Large intestine (tissue), 3 donors: ENCODE results near the gene OSGIN1. TPM values are rescaled to one million over a fixed set of nuclear protein-coding genes. Genes with fewer than 3 reads are reported as not detected.

Source experiments
- DNase-seq, 2 donors: peaks; one replicate each; pipeline versions ENCODE4 v3.0.0 to v3.0.0-alpha.2; 2013
- H3K27ac ChIP-seq: one replicate; pipeline ENCODE4 v1.5.1; 2013; ENCODE audit warnings: low read length
- H3K27me3 ChIP-seq: 2 replicates; pipeline ENCODE4 v1.6.1; 2013; ENCODE audit warnings: low read length; ENCODE audit not compliant: control insufficient read depth, insufficient read depth
- H3K36me3 ChIP-seq: 2 replicates; pipeline ENCODE4 v1.6.1; 2013; ENCODE audit warnings: low read length; ENCODE audit not compliant: control insufficient read depth, insufficient read depth
- H3K4me1 ChIP-seq: one replicate; pipeline ENCODE4 v1.6.1; 2013; ENCODE audit warnings: low read length; ENCODE audit not compliant: control insufficient read depth, insufficient read depth
- H3K4me3 ChIP-seq: one replicate; pipeline ENCODE4 v1.5.1; 2013; ENCODE audit warnings: low read length
- H3K9me3 ChIP-seq: one replicate; pipeline ENCODE4 v1.6.1; 2013; ENCODE audit warnings: mild to moderate bottlenecking, low read depth, low read length, moderate library complexity; ENCODE audit not compliant: control insufficient read depth
- WGBS: methylation state at CpG from one replicate; pipeline ENCODE4 v1.1.5; 2013; ENCODE audit warnings: low lambda C conversion rate; ENCODE audit not compliant: insufficient coverage; 5-methylcytosine and 5-hydroxymethylcytosine counted together
- polyA plus RNA-seq: library from polyadenylated mRNA; unstranded; fragments of 120-200 nt; gene quantifications from one replicate; pipeline ENCODE4 v1.2.1, GENCODE V29; 2013

Gene OSGIN1
- polyA plus RNA-seq, 1 donor, result 8.4 TPM

GRCh38 chr16:83974475-83974874 lies 21.4 kb downstream of the OSGIN1 start:
- H3K4me3 ChIP-seq, result no peak overlapping the region
- no CpG with 5 or more reads among the region's 7 CpGs for WGBS
- H3K9me3 ChIP-seq, result peaks cover 6% of the 10 kb centered on the region
- H3K36me3 ChIP-seq, result no peaks in the 10 kb centered on the region
- H3K4me1 ChIP-seq, result no peaks in the 10 kb centered on the region
- no peak overlapping the region for H3K27ac ChIP-seq
- no peak for DNase-seq
- peaks cover 11% of the 10 kb centered on the region for H3K27me3 ChIP-seq

DNA sequence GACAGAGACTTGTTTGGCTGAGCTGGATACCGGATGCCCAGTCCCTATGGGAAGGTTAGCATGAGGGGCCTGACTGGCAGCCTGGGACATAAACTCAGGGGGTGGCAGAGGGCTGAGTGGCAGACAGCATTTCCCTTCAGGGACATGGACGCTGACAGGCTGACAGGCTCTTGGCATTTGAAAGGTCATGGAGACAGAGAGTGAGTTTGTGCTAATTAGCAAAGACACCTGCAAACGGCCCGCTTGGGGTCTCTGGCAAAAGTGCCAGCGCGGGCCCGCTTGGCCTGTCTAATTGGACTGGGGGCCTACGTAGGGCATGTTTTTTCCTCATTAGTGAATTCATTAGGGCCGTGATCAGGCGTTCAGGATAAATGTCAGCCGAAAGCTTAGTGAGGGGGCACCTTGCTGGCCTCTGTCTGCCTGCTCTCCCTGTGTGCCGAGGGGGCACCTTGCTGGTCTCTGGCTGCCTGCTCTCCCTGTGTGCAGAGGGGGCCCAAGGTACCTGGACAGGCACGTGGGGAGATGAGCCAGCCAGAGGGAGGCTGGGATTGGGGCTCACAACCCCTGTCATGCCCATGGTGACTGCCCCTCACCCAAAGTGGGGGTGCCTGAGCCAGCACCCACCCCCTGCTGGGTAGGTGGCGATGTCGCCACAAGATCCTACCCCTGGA lies 22.7 kb downstream of the OSGIN1 start:
- no CpG with 5 or more reads among the region's 15 CpGs for WGBS
- no peaks in the 10 kb centered on the region for H3K4me1 ChIP-seq
- no peaks in the 10 kb centered on the region for H3K27me3 ChIP-seq
- H3K9me3 ChIP-seq, result peaks cover 6% of the 10 kb centered on the region
- H3K36me3 ChIP-seq, result no peaks in the 10 kb centered on the region
- H3K4me3 ChIP-seq, result no peak overlapping the region
- no peak overlapping the region for H3K27ac ChIP-seq
- no peak for DNase-seq

DNA sequence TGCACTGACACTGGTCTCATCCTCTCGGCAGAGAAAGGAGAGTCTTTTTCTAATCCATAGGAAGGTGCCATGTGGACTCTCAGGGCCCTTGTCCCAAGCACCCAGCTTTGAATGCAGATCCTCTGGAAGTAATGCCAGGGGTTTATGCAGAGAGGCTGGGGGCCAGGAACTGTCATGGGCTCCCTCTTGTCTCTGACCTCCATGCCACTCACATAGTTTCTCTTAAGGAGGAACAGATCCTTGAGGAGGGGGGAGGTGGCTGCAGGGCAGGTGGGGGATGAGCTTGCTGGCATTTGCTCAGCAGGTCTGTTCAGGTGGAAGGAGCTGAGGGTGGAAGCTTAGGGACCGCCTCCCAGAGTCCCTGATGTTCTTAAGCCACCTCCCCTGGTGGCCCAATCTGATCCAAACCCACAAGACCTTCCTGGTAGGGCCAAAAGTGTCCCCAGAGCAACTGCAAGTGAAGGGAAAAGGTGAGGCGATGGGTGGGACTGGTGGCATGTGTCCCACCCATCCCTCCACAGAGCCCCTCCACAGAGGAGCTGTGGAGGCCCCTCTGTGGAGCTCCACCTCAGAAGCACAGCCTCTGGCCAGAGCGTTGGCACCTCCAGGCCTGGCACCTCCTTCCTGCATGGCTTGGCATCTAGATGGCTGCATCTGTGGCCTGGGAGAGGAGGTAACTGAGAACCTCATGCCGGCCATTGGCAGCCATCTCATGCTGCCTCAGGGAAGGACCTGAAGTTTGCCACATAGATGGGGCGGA lies 24.2 kb downstream of the OSGIN1 start:
- no peak for DNase-seq
- Histone ChIP-seq H3K27ac (no peak overlapping the region), H3K4me1 (no peaks in the 10 kb centered on the region), H3K36me3 (no peaks in the 10 kb centered on the region), H3K27me3 (no peaks in the 10 kb centered on the region), H3K4me3 (no peak overlapping the region), H3K9me3 (peaks cover 6% of the 10 kb centered on the region)
- no CpG with 5 or more reads among the region's 6 CpGs for WGBS

GRCh38 chr16:83978401-83978904 lies 25.4 kb downstream of the OSGIN1 start:
- Histone ChIP-seq H3K4me1 (no peaks in the 10 kb centered on the region), H3K27me3 (no peaks in the 10 kb centered on the region), H3K9me3 (peaks cover 6% of the 10 kb centered on the region), H3K36me3 (no peaks in the 10 kb centered on the region), H3K4me3 (no peak overlapping the region), H3K27ac (no peak overlapping the region)
- WGBS, result no CpG with 5 or more reads among the region's 5 CpGs
- DNase-seq, result no peak

DNA sequence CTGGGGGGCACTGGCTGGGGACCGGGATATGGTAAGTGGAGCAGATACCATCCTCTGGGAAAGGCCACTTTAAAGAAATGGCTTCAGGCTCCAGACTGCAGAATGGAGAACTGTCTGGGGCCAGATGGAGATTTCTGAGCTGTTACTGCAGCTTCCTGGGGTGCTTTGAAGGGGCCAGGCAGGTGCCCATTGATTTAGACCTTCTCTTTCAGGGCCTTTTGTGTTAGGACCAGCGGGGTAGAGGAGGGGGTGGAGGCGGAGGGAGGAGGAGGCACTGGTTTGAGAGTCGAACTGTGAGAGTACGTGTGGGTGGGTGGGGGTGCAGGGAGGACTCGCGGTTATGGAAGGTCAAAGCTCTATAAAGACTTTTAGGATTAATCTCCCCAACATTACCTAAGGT lies 26.4 kb downstream of the OSGIN1 start:
- H3K9me3 ChIP-seq, result peaks cover 6% of the 10 kb centered on the region
- no peak overlapping the region for H3K4me3 ChIP-seq
- H3K27ac ChIP-seq, result no peak overlapping the region
- H3K36me3 ChIP-seq, result no peaks in the 10 kb centered on the region
- no peaks in the 10 kb centered on the region for H3K27me3 ChIP-seq
- H3K4me1 ChIP-seq, result no peaks in the 10 kb centered on the region
- DNase-seq, result no peak
- no CpG with 5 or more reads among the region's 7 CpGs for WGBS

GRCh38 chr16:83980794-83981193 lies 27.8 kb downstream of the OSGIN1 start:
- DNase-seq, result no peak
- Histone ChIP-seq H3K4me1 (no peaks in the 10 kb centered on the region), H3K4me3 (no peak overlapping the region), H3K9me3 (peaks cover 6% of the 10 kb centered on the region), H3K36me3 (no peaks in the 10 kb centered on the region), H3K27ac (no peak overlapping the region), H3K27me3 (no peaks in the 10 kb centered on the region)
- no CpG with 5 or more reads among the region's 2 CpGs for WGBS

DNA sequence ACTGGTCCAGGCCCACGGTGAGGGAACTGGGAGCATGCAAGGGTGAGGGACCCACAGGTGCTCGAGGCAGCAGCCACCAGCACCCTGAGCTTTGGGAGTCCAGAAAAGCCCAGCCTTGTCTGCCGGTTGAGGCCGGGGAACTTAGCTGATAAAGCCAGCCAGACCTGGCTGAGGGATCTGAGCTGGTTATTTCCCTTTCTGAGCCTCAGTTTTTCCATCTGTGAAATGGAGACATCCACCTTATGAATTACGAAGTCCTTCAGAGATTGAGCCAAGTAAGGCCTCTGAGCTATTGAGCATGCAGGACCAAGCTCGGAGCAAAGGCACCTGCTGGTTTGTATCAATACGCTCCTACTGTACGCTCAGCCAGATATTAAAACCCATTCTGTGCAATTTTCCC lies 28.8 kb downstream of the OSGIN1 start:
- Histone ChIP-seq H3K36me3 (no peaks in the 10 kb centered on the region), H3K4me3 (no peak overlapping the region), H3K27me3 (peaks cover 3% of the 10 kb centered on the region), H3K27ac (no peak overlapping the region), H3K4me1 (no peaks in the 10 kb centered on the region), H3K9me3 (peaks cover 6% of the 10 kb centered on the region)
- WGBS, result no CpG with 5 or more reads among the region's 8 CpGs
- no peak for DNase-seq

- Histone ChIP-seq H3K27ac (no peak overlapping the region), H3K36me3 (no peaks in the 10 kb centered on the region), H3K27me3 (peaks cover 3% of the 10 kb centered on the region), H3K4me1 (no peaks in the 10 kb centered on the region), H3K4me3 (no peak overlapping the region), H3K9me3 (peaks cover 2% of the 10 kb centered on the region)
- WGBS, result 67% methylated on average over 3 of the region's 4 CpGs
- no peak for DNase-seq
Measured at GRCh38 chr16:83983491-83983890, 30.5 kb downstream of the OSGIN1 start.

GRCh38 chr16:83989300-83989699 lies 36.3 kb downstream of the OSGIN1 start:
- no peaks in the 10 kb centered on the region for H3K4me1 ChIP-seq
- no peak overlapping the region for H3K4me3 ChIP-seq
- no CpG with 5 or more reads among the region's 8 CpGs for WGBS
- peaks cover 17% of the 10 kb centered on the region for H3K27me3 ChIP-seq
- H3K36me3 ChIP-seq, result no peaks in the 10 kb centered on the region
- H3K9me3 ChIP-seq, result no peaks in the 10 kb centered on the region
- no peak for DNase-seq
- H3K27ac ChIP-seq, result no peak overlapping the region

DNA sequence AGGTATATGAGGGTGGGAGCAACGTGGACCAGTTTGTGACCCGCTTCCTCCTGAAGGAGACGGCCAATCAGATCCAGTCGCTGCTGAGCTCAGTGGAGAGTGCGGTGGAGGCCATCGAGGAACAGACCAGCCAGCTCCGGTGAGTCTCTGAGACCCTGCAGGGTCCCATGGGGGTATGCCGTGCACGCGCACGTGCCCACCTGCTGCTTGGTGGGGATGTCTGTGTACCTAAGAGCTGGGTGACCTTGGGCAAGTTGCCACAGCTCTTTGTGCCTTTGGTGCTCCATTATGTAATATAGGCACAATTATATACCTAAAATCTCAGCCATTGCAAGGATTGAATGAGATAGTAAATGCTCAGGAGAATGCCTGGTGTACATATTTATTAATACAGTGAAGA lies 37.5 kb downstream of the OSGIN1 start:
- Histone ChIP-seq H3K9me3 (no peaks in the 10 kb centered on the region), H3K4me1 (no peaks in the 10 kb centered on the region), H3K27me3 (peaks cover 17% of the 10 kb centered on the region), H3K4me3 (no peak overlapping the region), H3K27ac (no peak overlapping the region), H3K36me3 (no peaks in the 10 kb centered on the region)
- DNase-seq, result no peak
- WGBS, result no CpG with 5 or more reads among the region's 11 CpGs
